NB4 (cell line): ENCODE data around the gene OTOF.

Experiments used
- DNase-seq: peaks from one replicate; pipeline ENCODE4 v3.0.0; 2010; ENCODE audit warnings: low read depth
- H3K4me3 ChIP-seq: one replicate; pipeline ENCODE4 v1.5.1; 2011; ENCODE audit warnings: mild to moderate bottlenecking, low read depth, low read length, moderate library complexity
- CTCF ChIP-seq: IDR thresholded peaks from one replicate; pipeline ENCODE4 v1.5.1; 2012; ENCODE audit warnings: low read depth, low read length
- MYC ChIP-seq: IDR thresholded peaks from 2 replicates; pipeline ENCODE4 v1.6.1; 2011; ENCODE audit warnings: low read depth, low read length
- POLR2A ChIP-seq: IDR thresholded peaks from 2 replicates; pipeline ENCODE4 v1.6.1; 2011; ENCODE audit warnings: mild to moderate bottlenecking; ENCODE audit not compliant: insufficient read length; ENCODE audit errors: extremely low read depth
- TF ChIP-seq, protein P1 (sequence below): IDR thresholded peaks from 2 replicates; pipeline ENCODE4 v1.6.1; 2011; ENCODE audit warnings: low read depth, low read length

Gene OTOF

GRCh38 chr2:26492749-26493515 lies 15.0 kb upstream of the OTOF start:
- DNase-seq = peak; percentile 92
- TF ChIP-seq, protein P1, sequence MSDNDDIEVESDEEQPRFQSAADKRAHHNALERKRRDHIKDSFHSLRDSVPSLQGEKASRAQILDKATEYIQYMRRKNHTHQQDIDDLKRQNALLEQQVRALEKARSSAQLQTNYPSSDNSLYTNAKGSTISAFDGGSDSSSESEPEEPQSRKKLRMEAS = no peak
- TF ChIP-seq CTCF = no peak
- no peak for TF ChIP-seq POLR2A
- TF ChIP-seq MYC = peak; percentile 23; the same call in 1 of the 2 replicates
- no peak overlapping the region for H3K4me3 ChIP-seq

DNA sequence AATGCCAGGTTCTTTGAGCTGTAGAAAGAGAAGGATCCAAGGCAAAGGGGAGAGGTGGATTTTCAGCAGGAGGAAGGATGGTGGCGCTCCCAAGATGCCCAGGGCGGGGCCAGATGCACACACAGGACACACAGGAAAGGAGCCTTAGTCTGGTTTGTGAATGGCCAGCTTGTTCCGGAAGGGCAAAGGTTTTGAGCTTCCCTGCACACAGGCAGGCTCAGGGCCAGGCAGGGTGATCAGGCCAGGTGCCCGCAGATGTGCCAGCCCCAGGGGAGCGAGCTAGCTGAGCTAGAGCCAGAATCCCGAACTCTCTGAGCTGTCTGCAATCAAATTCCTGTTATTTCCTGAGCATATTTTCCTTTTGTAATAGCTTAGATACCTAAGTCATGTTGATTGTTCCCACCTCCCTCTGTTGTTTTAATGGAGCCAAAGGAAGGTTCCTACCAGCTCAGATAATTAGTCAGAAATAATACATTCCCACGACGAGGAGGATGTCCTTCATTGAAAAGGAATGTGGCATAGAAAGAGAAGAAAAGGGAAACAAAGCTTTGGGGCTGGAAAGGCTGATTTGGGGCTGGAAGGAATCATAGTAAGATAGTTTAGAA lies 13.7 kb upstream of the OTOF start:
- TF ChIP-seq POLR2A = no peak
- TF ChIP-seq, protein P1 = no peak
- TF ChIP-seq CTCF = no peak
- TF ChIP-seq MYC = no peak
- H3K4me3 ChIP-seq = no peak overlapping the region
- no peak for DNase-seq

DNA sequence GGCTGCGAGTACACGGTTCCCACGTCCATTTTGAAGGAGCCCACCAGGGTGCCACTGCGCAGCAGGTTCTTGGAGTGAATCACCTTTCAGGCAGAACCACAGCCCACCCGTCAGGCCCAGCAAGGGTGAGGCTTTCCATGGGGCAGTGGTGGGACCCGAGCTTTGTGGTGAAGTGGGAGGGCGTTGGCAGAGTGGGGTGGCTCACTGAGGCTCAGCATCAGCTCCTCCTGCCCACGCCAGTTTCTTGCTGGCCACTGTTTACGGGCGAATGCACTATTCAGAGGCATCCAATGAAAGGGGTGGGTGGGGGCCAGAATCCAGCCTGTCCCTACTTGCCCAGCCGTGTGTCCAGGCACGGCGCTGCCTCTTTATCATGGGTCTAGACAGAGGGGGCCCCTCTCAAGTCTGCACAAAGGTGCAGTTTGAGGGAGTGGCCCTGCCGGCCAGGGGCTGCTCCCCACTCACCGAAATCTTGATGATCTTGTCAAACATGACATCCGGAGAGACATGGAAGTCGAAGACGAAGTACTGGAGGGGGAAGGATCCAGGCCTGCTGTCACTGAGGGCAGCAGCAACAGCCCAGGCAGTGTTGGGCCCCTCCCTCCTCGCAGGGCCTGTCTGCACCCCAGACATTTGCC lies 11.4 kb upstream of the OTOF start:
- TF ChIP-seq MYC = no peak
- TF ChIP-seq, protein P1 = no peak
- no peak for TF ChIP-seq POLR2A
- TF ChIP-seq CTCF = no peak
- no peak for DNase-seq
- no peak overlapping the region for H3K4me3 ChIP-seq

GRCh38 chr2:26488463-26489212 lies 10.7 kb upstream of the OTOF start:
- no peak for TF ChIP-seq POLR2A
- no peak for TF ChIP-seq CTCF
- TF ChIP-seq, protein P1 = no peak
- no peak for TF ChIP-seq MYC
- DNase-seq = no peak
- H3K4me3 ChIP-seq = no peak overlapping the region

DNA sequence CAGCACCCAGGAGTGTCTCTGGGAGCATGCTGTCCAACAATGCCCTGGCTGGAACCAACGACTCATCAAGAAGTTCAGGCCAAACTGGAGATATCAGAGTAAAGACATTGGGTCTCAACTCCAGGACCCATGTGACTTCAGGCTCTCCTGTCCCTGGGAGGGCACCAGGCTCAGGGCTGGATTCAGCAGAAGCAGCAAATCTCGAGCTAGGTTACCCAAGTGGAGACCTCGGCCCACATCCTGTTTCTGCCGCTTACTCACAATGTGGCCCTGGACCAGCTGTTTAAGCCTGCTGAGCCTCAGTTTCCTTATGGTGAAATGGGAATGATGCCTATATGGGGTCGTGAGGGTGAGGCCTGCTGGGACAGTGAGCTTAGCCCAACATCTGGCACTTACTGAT lies 9.3 kb upstream of the OTOF start:
- DNase-seq = peak; percentile 40
- TF ChIP-seq, protein P1 = no peak
- TF ChIP-seq POLR2A (no peak), CTCF (no peak), MYC (no peak)
- H3K4me3 ChIP-seq = no peak overlapping the region
